Fibroblast of pulmonary artery (primary cell): Measurements from ENCODE around the gene TTYH3.

Source experiments
- DNase-seq: peaks from one replicate; pipeline ENCODE4 v3.0.0-alpha.2; 2010; ENCODE audit warnings: low read depth
- H3K4me3 ChIP-seq: replicated peaks from 2 replicates; pipeline ENCODE4 v1.5.1; 2011; ENCODE audit warnings: low read depth, mild to moderate bottlenecking, control low read depth, low read length, moderate library complexity
- CTCF ChIP-seq: IDR thresholded peaks from 2 replicates; pipeline ENCODE4 v1.5.1; 2011; ENCODE audit warnings: mild to moderate bottlenecking, control low read depth, low read length, inconsistent platforms; ENCODE audit errors: missing control alignments

Gene TTYH3

DNA sequence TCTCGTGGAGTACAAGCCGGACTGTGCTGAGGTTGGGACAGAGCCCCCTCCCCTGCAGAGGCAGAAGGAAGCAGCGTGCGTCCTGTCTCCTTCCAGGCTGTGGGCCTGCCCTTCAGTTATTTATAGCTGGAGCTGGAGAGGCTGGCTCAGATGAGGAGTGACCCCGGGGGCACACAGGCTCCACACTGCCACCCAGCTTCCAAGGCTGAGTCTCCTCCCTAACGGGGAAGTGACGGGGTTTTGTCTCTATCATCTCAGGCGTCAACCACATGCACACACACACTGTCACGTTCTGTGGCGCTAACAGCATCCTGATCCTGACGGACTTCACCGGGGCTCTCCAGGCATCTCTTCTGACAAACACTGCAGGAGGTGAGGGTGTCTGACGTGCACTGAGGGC, 81.6 kb downstream of the TTYH3 start:
- no peak for DNase-seq
- TF ChIP-seq CTCF, result no peak
- no peak overlapping the region for H3K4me3 ChIP-seq

DNA sequence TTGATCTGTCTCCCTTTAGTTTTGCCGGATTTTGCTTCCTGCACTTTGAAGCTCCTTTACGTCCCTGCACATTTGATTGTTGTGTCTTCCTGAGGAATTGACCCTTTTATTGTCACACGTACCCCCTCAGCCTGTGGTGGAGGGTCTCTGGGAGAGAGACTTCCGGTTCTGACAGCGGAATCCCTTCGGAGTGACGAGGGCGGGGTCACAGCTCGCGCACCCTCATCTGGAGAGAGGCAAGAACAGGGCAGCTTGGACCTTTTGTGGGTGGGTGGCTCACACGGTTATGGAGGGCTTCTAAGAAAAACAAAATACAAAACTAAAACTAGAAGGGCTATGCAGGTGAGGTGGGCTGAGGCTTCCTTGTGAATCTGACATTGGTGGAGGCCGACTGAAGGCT, 82.2 kb downstream of the TTYH3 start:
- DNase-seq, result no peak
- no peak for TF ChIP-seq CTCF
- no peak overlapping the region for H3K4me3 ChIP-seq
